Caco-2 (cell line): Measurements from ENCODE around the gene PRKAR1B. TPM values are rescaled to one million over a fixed set of nuclear protein-coding genes. Genes with fewer than 3 reads are reported as not detected.

Source experiments
- BruUV-seq: library from RNA; stranded (reverse); fragments of 400-500 nt; replicated peaks from 2 replicates; lab custom pipeline; 2021; lab: Mats Ljungman, UMichigan
- CTCF ChIA-PET: fragments of 300-600 bp; sonication (Branson Sonifier 250); formaldehyde crosslinking; loops from one replicate; lab custom pipeline; 2022; ENCODE audit warnings: antibody characterized with exemption; lab: Charles Lee
- POLR2A ChIA-PET: fragments of 300-600 bp; sonication (Branson Sonifier 250); formaldehyde crosslinking; loops from one replicate; lab custom pipeline; 2022; ENCODE audit warnings: antibody characterized with exemption; lab: Charles Lee
- DNase-seq, 2 experiments: peaks; one replicate each; pipeline versions ENCODE4 v3.0.0 to v3.0.0-alpha.2; 2020 to 2022
- H3K27me3 ChIP-seq: replicated peaks from 2 replicates; pipeline ENCODE4 v1.6.0; 2011; ENCODE audit warnings: low read length; ENCODE audit not compliant: control insufficient read depth, insufficient read depth
- H3K36me3 ChIP-seq: 2 replicates; pipeline ENCODE4 v1.5.1; 2011; ENCODE audit warnings: low read length; ENCODE audit not compliant: control insufficient read depth, insufficient read depth
- H3K4me1 ChIP-seq: fragments of 250-450 bp; sonication (Bioruptor Pico); 2 replicates; pipeline ENCODE4 v1.5.1; 2020; ENCODE audit warnings: mild to moderate bottlenecking
- H3K4me3 ChIP-seq: 2 replicates; pipeline ENCODE4 v1.5.1; 2011; ENCODE audit warnings: low read depth, mild to moderate bottlenecking, control low read depth, low read length
- H3K9me3 ChIP-seq: fragments of 250-450 bp; sonication (Bioruptor Pico); 2 replicates; pipeline ENCODE4 v1.5.1; 2020; ENCODE audit warnings: mild to moderate bottlenecking, moderate library complexity
- H3K27ac Mint-ChIP-seq: one replicate; pipeline ENCODE4 v1.8.0; 2022; ENCODE audit warnings: mixed read lengths; ENCODE audit not compliant: unreplicated experiment
- H3K27me3 Mint-ChIP-seq: one replicate; pipeline ENCODE4 v1.8.0; 2022; ENCODE audit warnings: mixed read lengths; ENCODE audit not compliant: insufficient read depth, unreplicated experiment
- H3K36me3 Mint-ChIP-seq: one replicate; pipeline ENCODE4 v1.8.0; 2022; ENCODE audit warnings: mild to moderate bottlenecking, mixed read lengths; ENCODE audit not compliant: insufficient read depth, unreplicated experiment
- H3K4me1 Mint-ChIP-seq: one replicate; pipeline ENCODE4 v1.8.0; 2022; ENCODE audit warnings: low read depth, mixed read lengths; ENCODE audit not compliant: unreplicated experiment
- H3K4me3 Mint-ChIP-seq: one replicate; pipeline ENCODE4 v1.8.0; 2022; ENCODE audit warnings: mild to moderate bottlenecking, moderate library complexity, mixed read lengths; ENCODE audit not compliant: unreplicated experiment
- H3K9me3 Mint-ChIP-seq: one replicate; pipeline ENCODE4 v1.8.0; 2022; ENCODE audit warnings: mixed read lengths; ENCODE audit not compliant: unreplicated experiment
- CTCF ChIP-seq, 2 experiments: fragments of 200-600 bp in 1 of 2; IDR thresholded peaks; 1 replicate in 1 of 2; 2 replicates in 1 of 2; pipeline versions ENCODE4 v1.5.1 to v1.8.0; 2011 to 2022; ENCODE audit warnings: antibody characterized with exemption in 1 of 2, control low read depth in 1 of 2, inconsistent platforms in 1 of 2, low read depth in 1 of 2, low read length in 1 of 2, mild to moderate bottlenecking in 1 of 2, moderate library complexity in 1 of 2; ENCODE audit not compliant: insufficient read depth in 1 of 2, severe bottlenecking in 1 of 2, unreplicated experiment in 1 of 2
- intact Hi-C: fragments of 100-400 bp; cut with micrococcal nuclease; formaldehyde crosslinking; loops from one replicate; pipeline ENCODE4 v1.10.0; 2022; ENCODE audit not compliant: unreplicated experiment
- total RNA-seq: library from RNA; stranded (reverse); gene quantifications from 2 replicates; pipeline ENCODE4 v1.2.3, GENCODE V29; 2022

PRKAR1B gene
- total RNA-seq, 1 experiment from 2014 or later: 56.6 TPM

GRCh38 chr7:569071-569855, 157.8 kb downstream of the PRKAR1B start:
- no peaks in the 10 kb centered on the region for H3K4me1 Mint-ChIP-seq
- H3K27ac Mint-ChIP-seq: no peak overlapping the region
- no peak for DNase-seq
- Histone ChIP-seq H3K4me3 (no peak overlapping the region), H3K27me3 (no peaks in the 10 kb centered on the region), H3K9me3 (no peaks in the 10 kb centered on the region), H3K36me3 (no peaks in the 10 kb centered on the region), H3K4me1 (no peaks in the 10 kb centered on the region)
- no peaks in the 10 kb centered on the region for H3K36me3 Mint-ChIP-seq
- intact Hi-C loops: no loop called here
- no peak overlapping the region for H3K4me3 Mint-ChIP-seq
- H3K27me3 Mint-ChIP-seq: no peaks in the 10 kb centered on the region
- CTCF ChIA-PET: no interaction called here
- POLR2A ChIA-PET: no interaction called here
- BruUV-seq: no TSS peak
- H3K9me3 Mint-ChIP-seq: no peaks in the 10 kb centered on the region
- TF ChIP-seq CTCF (IDR thresholded peaks at IDR 0.05; ENCODE audit: insufficient read depth in 1 of 2, low read depth in 1 of 2, low read length in 1 of 2, severe bottlenecking in 1 of 2, unreplicated experiment in 1 of 2): no peak

- DNase-seq: no peak
- CTCF ChIA-PET: no interaction called here
- H3K36me3 ChIP-seq: no peaks in the 10 kb centered on the region
- intact Hi-C loops: no loop called here
- no peak for TF ChIP-seq CTCF (IDR thresholded peaks at IDR 0.05; ENCODE audit: insufficient read depth in 1 of 2, low read depth in 1 of 2, low read length in 1 of 2, severe bottlenecking in 1 of 2, unreplicated experiment in 1 of 2)
- POLR2A ChIA-PET: no interaction called here
- H3K9me3 ChIP-seq: no peaks in the 10 kb centered on the region
- no peaks in the 10 kb centered on the region for H3K4me1 ChIP-seq
- BruUV-seq: no TSS peak
- H3K27me3 ChIP-seq: no peaks in the 10 kb centered on the region
- H3K27ac Mint-ChIP-seq: no peak overlapping the region
- no peak overlapping the region for H3K4me3 Mint-ChIP-seq
- H3K4me1 Mint-ChIP-seq: no peaks in the 10 kb centered on the region
- no peak overlapping the region for H3K4me3 ChIP-seq
- no peaks in the 10 kb centered on the region for H3K27me3 Mint-ChIP-seq
- no peaks in the 10 kb centered on the region for H3K9me3 Mint-ChIP-seq
- H3K36me3 Mint-ChIP-seq: no peaks in the 10 kb centered on the region
Measured at GRCh38 chr7:568031-568951, 158.8 kb downstream of the PRKAR1B start.

DNA sequence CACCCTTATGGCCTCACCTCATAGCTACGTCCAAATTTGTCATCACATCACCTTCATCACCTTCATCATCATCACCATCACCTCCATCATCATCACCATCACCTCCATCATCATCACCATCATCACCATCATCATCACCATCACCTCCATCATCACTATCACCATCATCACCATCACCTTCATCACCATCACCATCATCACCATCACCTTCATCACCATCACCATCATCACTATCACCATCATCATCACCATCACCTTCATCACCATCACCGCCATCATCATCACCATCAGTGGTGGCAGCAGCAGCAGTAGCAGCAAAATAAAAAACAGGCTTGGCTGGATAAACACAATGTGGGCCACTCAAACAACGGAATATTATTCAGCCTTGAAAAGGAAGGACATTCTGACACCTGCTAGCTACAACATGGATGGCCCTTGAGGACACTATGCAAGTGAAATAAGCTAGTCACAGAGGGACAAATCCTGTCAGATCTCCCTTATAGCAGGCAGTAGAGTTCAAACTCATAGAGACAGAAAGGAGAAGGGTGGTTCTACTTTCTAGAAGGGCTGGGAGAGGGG, 159.7 kb downstream of the PRKAR1B start:
- H3K36me3 ChIP-seq: no peaks in the 10 kb centered on the region
- ChIA-PET POLR2A (no interaction called here), CTCF (no interaction called here)
- no peak for TF ChIP-seq CTCF (IDR thresholded peaks at IDR 0.05; ENCODE audit: insufficient read depth in 1 of 2, low read depth in 1 of 2, low read length in 1 of 2, severe bottlenecking in 1 of 2, unreplicated experiment in 1 of 2)
- peaks cover 5% of the 10 kb centered on the region for H3K36me3 Mint-ChIP-seq
- H3K27ac Mint-ChIP-seq: no peak overlapping the region
- intact Hi-C loops: no loop called here
- H3K9me3 ChIP-seq: no peaks in the 10 kb centered on the region
- H3K27me3 ChIP-seq: no peaks in the 10 kb centered on the region
- H3K4me3 Mint-ChIP-seq: no peak overlapping the region
- H3K9me3 Mint-ChIP-seq: no peaks in the 10 kb centered on the region
- H3K27me3 Mint-ChIP-seq: no peaks in the 10 kb centered on the region
- H3K4me1 Mint-ChIP-seq: no peaks in the 10 kb centered on the region
- no peaks in the 10 kb centered on the region for H3K4me1 ChIP-seq
- DNase-seq: no peak
- no peak overlapping the region for H3K4me3 ChIP-seq
- BruUV-seq: no TSS peak
